PC-9 (cell line): ENCODE results near the gene PLA2G2A. TPM values are rescaled to one million over a fixed set of nuclear protein-coding genes. Genes with fewer than 3 reads are reported as not detected.

Experiments used
- BruUV-seq: library from RNA; stranded (reverse); fragments of 400-500 nt; replicated peaks from 2 replicates; lab custom pipeline; 2021; lab: Mats Ljungman, UMichigan
- CTCF ChIA-PET: fragments of 300-600 bp; sonication (Branson Sonifier 250); formaldehyde crosslinking; loops from one replicate; lab custom pipeline; 2022; ENCODE audit warnings: antibody characterized with exemption; lab: Charles Lee
- POLR2A ChIA-PET: fragments of 300-600 bp; sonication (Branson Sonifier 250); formaldehyde crosslinking; loops from one replicate; lab custom pipeline; 2022; ENCODE audit warnings: antibody characterized with exemption; ENCODE audit not compliant: unreplicated experiment; lab: Charles Lee
- DNase-seq, 2 experiments: peaks; one replicate each; pipeline versions ENCODE4 v3.0.0 to v3.0.0-alpha.2; 2015 to 2022; ENCODE audit warnings: mixed read lengths in 1 of 2
- H2AFZ ChIP-seq: fragments of 200-600 bp; sonication (generic); 2 replicates; pipeline ENCODE4 v1.8.1; 2017; ENCODE audit warnings: antibody characterized with exemption
- H3F3A ChIP-seq: fragments of 200-600 bp; sonication (generic); 2 replicates; pipeline ENCODE4 v1.8.1; 2017; ENCODE audit warnings: antibody characterized with exemption, mild to moderate bottlenecking, low read depth; ENCODE audit not compliant: insufficient read depth
- H3K27ac ChIP-seq: fragments of 200-600 bp; sonication (generic); 2 replicates; pipeline ENCODE4 v1.6.1; 2016; ENCODE audit warnings: mixed run types
- H3K27me3 ChIP-seq: fragments of 200-600 bp; sonication (generic); 2 replicates; pipeline ENCODE4 v1.6.1; 2016; ENCODE audit warnings: low read depth, mixed run types; ENCODE audit not compliant: insufficient read depth
- H3K36me3 ChIP-seq: fragments of 200-600 bp; sonication (generic); 2 replicates; pipeline ENCODE4 v1.6.1; 2016; ENCODE audit warnings: low read depth, mixed run types
- H3K4me1 ChIP-seq: fragments of 200-600 bp; sonication (generic); replicated peaks from 2 replicates; pipeline ENCODE4 v1.6.1; 2016; ENCODE audit warnings: mixed run types; ENCODE audit not compliant: insufficient read depth
- H3K4me2 ChIP-seq: fragments of 200-600 bp; sonication (generic); 2 replicates; pipeline ENCODE4 v1.6.1; 2017; ENCODE audit warnings: mixed run types
- H3K4me3 ChIP-seq: fragments of 200-600 bp; sonication (generic); 2 replicates; pipeline ENCODE4 v1.6.1; 2016; ENCODE audit warnings: mixed run types
- H3K79me2 ChIP-seq: fragments of 200-600 bp; sonication (generic); 2 replicates; pipeline ENCODE4 v1.6.1; 2017; ENCODE audit warnings: low read depth, mixed run types
- H3K9me2 ChIP-seq: fragments of 200-600 bp; sonication (generic); 2 replicates; pipeline ENCODE4 v1.8.1; 2017; ENCODE audit warnings: mild to moderate bottlenecking; ENCODE audit not compliant: insufficient read depth
- H3K9me3 ChIP-seq: fragments of 200-600 bp; sonication (generic); 2 replicates; pipeline ENCODE4 v1.8.1; 2016; ENCODE audit warnings: low read depth; ENCODE audit not compliant: insufficient read depth
- H4K20me1 ChIP-seq: fragments of 200-600 bp; sonication (generic); 2 replicates; pipeline ENCODE4 v1.8.1; 2017; ENCODE audit not compliant: insufficient read depth
- CTCF ChIP-seq: fragments of 200-600 bp; sonication (generic); conservative IDR thresholded peaks from 2 replicates; pipeline ENCODE4 v1.6.1; 2017; ENCODE audit warnings: mixed run types, antibody characterized with exemption, mild to moderate bottlenecking, moderate library complexity
- EZH2 ChIP-seq: fragments of 200-600 bp; sonication (generic); IDR thresholded peaks from 2 replicates; pipeline ENCODE4 v1.8.0; 2017; ENCODE audit warnings: antibody characterized with exemption, low read depth
- intact Hi-C: fragments of 100-400 bp; cut with micrococcal nuclease; formaldehyde crosslinking; loops from one replicate; pipeline ENCODE4 v1.10.0; 2022; ENCODE audit not compliant: unreplicated experiment
- total RNA-seq: library from RNA; stranded (reverse); gene quantifications from 2 replicates; pipeline ENCODE4 v1.2.3, GENCODE V29; 2021

The PLA2G2A gene
- total RNA-seq, 1 experiment from 2014 or later, result not detected

GRCh38 chr1:19978143-19978542 is 1.3 kb downstream of the PLA2G2A start:
- intact Hi-C loops, result no loop called here
- H3K79me2 ChIP-seq, result no peaks in the 10 kb centered on the region
- no peak for DNase-seq
- ChIA-PET CTCF (no interaction called here), POLR2A (no interaction called here)
- no peak overlapping the region for H3K4me2 ChIP-seq
- H3K4me3 ChIP-seq, result no peak overlapping the region
- no TSS peak for BruUV-seq
- TF ChIP-seq CTCF (no peak), EZH2 (no peak)
- H3K4me1 ChIP-seq, result no peaks in the 10 kb centered on the region
- H3K9me2 ChIP-seq, result no peaks in the 10 kb centered on the region
- H3K9me3 ChIP-seq, result no peaks in the 10 kb centered on the region
- H2AFZ ChIP-seq, result no peak overlapping the region
- no peaks in the 10 kb centered on the region for H3F3A ChIP-seq
- no peaks in the 10 kb centered on the region for H3K36me3 ChIP-seq
- no peak overlapping the region for H3K27ac ChIP-seq
- no peaks in the 10 kb centered on the region for H4K20me1 ChIP-seq
- no peaks in the 10 kb centered on the region for H3K27me3 ChIP-seq

- POLR2A ChIA-PET, result no interaction called here
- Histone ChIP-seq H3K9me3 (no peaks in the 10 kb centered on the region), H4K20me1 (no peaks in the 10 kb centered on the region), H3K27ac (no peak overlapping the region), H3K4me2 (no peak overlapping the region), H3K79me2 (no peaks in the 10 kb centered on the region), H3K27me3 (no peaks in the 10 kb centered on the region), H3K9me2 (no peaks in the 10 kb centered on the region), H2AFZ (no peak overlapping the region), H3K4me3 (no peak overlapping the region), H3K4me1 (no peaks in the 10 kb centered on the region), H3K36me3 (no peaks in the 10 kb centered on the region), H3F3A (no peaks in the 10 kb centered on the region)
- no peak for DNase-seq
- no TSS peak for BruUV-seq
- CTCF ChIA-PET, result interaction anchor here (0.6 kb wide), 1 partner anchor 730 kb away, joined by 6 read pairs; no protein-coding TSS in a partner anchor
- intact Hi-C loops, result no loop called here
- TF ChIP-seq EZH2 (no peak), CTCF (no peak)
These were observed 3.0 kb downstream of the PLA2G2A start for GRCh38 chr1:19976317-19977003.

GRCh38 chr1:19975423-19976193 is 3.8 kb downstream of the PLA2G2A start:
- ChIA-PET CTCF (interaction anchor here (0.6 to 1.2 kb wide), 3 partner anchors 119 to 731 kb away, joined by 3 to 7 read pairs (median 6); no protein-coding TSS in a partner anchor), POLR2A (no interaction called here)
- Histone ChIP-seq H3K36me3 (no peaks in the 10 kb centered on the region), H3K4me2 (no peak overlapping the region), H3K9me3 (no peaks in the 10 kb centered on the region), H3K4me3 (no peak overlapping the region), H3F3A (no peaks in the 10 kb centered on the region), H3K4me1 (no peaks in the 10 kb centered on the region), H3K27ac (no peak overlapping the region), H3K79me2 (no peaks in the 10 kb centered on the region), H2AFZ (no peak overlapping the region), H4K20me1 (no peaks in the 10 kb centered on the region), H3K27me3 (no peaks in the 10 kb centered on the region), H3K9me2 (no peaks in the 10 kb centered on the region)
- DNase-seq, result no peak
- intact Hi-C loops, result loop anchor here (1.0 kb wide), 3 partner anchors 50 to 177 kb away; no protein-coding TSS in a partner anchor
- BruUV-seq, result no TSS peak
- TF ChIP-seq EZH2 (no peak), CTCF (no peak)
